ENCODE measurements around the gene ZFHX3. TPM values are rescaled to one million over a fixed set of nuclear protein-coding genes. Genes with fewer than 3 reads are reported as not detected.

Gene ZFHX3
- total RNA-seq, 1 experiment from 2014 or later, result 2.0 TPM

DNA sequence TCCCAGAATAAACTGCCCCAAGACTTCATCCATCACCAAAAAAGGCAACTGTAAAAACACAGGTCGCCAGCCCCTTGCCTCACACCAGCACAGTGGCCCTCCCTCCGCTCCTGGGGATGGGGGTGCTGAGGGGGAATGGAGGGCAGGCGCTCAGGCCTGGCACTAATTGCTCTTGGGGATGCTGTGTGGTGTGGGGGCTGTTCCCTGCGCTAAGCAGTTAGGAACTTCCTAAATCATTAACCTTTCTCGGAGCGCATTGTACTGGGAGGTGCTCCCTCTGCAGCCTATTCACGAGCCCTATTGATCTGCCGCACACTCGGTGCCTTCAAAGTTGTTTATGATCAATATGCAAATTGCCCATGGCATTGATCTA is 199.9 kb downstream of the ZFHX3 start:
- DNase-seq (ENCODE audit: low read depth), result no peak

DNA sequence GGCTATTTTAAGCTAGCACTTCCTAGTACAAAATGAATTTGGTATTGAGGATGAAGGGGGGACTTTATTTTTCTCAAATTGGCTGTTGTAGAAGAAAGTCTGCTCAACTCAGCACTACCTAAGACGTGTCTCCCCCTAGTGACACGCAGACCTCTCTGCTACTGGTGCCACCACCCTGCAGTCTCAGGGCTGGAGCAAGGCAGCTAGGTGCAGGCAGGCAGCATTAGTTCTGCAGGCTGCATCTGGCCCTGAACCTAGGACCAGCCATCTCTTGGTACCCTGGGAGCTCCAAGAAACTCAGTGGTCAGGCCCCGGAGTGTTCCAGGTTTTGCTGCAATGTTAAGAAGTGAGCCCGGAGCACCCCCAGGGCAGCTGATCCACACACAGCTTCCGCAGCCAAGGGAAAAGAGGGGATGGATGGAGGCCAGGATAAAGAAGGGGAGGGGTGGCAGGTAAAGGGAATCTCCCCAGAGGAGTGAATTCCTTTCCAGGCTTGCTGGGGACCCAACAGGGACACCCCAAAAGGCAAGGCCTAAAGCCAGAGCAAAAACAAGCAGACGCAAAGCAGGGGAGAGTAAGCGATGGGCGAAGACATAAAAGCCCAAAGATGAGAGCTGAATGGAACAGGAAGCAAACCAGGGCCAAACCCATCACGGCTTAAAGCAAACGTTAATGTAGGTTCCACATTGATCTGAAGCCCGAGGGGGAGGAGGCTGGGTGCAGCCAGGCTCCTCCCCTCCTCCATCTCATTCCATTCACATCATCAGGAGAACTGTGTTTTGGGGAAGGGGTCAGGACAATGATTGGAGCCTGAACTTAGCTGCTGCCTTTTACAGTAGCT is 200.5 kb downstream of the ZFHX3 start:
- peak; percentile 25 for DNase-seq (ENCODE audit: low read depth)

DNA sequence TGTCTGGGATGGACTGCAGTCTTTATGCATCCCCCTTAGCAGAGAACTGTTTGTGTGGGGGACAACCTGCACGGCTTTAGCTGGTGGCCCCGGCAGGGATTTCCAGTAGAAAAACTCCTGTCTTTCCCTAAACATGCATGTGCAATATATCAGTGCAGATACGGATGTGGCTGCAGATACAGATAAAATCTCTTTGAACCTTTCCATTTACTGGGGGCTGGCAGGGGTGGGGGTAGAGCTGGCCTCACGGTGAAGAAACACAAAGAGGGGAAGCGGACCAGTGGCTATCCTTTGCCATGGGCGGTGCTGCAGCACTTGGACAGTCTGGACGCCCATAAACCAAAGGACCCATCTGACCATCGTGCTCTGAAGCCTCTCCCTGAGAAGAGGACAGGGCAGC is 201.3 kb downstream of the ZFHX3 start:
- DNase-seq (ENCODE audit: low read depth), result no peak

DNA sequence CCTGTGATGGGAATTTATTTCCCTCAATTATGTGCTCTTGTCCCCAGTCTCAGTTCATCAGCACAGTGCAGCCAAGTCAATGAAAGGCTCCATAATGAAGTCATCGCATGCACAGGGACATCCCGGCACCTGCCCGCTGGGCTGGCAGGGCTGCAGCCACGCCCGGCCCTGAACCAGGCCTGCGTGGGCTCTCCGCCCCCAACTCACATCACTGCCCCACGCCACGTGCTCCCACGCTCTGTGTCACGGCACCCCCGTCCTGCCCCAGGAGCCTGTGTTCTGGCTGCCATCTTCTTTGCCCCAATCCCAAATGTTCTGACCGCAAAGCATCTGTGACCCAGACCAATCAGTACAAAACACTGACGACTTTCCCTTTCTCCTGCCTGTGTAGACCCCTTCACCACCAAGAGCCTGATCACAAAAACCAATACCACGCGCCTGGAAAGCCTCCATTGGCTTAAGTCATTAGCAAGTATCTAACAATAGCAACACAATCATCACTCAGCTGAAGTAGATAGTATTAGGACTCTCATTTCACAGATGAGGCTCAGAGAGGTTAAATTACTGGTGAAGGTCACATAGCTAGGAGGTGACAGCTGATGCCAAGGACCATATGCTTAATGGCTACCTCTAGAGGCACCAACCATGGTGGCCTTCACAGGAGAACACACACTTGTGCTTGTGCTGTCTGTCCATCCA is 202.5 kb downstream of the ZFHX3 start:
- no peak for DNase-seq (ENCODE audit: low read depth)

DNA sequence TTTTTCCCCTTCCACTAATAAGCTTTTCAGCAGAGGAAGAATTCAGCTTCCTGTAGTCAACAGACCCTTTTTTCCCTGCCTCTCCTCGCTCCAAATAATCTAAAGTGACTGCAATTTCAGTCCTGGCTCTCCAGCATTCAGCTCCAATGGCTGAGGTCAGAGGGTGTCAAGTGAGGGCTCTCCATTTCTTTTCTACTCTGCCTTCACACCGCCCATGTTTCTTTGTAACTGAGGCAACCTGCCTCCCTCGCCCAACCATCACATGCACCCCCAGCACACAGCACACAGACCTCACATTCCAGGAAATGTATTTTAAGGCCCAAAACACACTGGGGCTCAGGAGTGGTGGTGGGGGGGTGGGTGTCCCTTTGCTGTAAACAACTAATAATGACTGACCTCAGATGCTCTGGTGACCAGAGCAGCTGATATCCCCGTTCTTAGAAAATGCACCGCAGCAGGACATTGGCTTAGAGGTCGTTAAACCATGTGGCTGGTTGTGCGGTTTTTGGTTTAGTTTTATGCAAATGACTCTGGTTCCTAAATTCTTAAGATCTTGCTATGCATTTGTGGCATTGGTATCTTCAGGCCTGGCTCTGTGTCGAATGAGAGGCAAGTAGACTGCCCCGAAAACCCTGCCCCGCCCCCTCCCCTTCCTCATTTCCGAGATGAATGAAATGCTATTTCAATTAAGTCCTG is 203.6 kb downstream of the ZFHX3 start:
- no peak for DNase-seq (ENCODE audit: low read depth)

DNA sequence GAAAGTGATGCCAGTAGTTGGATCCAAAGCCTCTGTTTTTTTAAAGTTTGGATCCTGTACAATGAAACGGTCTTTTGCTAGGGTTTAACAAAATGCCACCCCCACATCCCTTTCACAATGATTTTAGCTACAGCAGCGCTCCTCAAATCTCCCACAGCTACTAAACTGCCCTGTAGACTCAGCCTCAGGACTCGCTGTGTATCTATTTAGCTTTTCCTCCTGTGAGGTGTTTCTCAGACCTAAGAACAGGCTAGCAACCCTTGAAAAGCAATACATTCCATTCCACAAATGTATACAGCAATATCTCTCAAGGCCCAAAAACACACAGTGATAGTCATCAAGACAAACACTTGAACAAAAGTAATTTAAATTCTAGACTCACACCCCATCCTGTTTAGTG is 206.4 kb downstream of the ZFHX3 start:
- DNase-seq (ENCODE audit: low read depth), result no peak

DNA sequence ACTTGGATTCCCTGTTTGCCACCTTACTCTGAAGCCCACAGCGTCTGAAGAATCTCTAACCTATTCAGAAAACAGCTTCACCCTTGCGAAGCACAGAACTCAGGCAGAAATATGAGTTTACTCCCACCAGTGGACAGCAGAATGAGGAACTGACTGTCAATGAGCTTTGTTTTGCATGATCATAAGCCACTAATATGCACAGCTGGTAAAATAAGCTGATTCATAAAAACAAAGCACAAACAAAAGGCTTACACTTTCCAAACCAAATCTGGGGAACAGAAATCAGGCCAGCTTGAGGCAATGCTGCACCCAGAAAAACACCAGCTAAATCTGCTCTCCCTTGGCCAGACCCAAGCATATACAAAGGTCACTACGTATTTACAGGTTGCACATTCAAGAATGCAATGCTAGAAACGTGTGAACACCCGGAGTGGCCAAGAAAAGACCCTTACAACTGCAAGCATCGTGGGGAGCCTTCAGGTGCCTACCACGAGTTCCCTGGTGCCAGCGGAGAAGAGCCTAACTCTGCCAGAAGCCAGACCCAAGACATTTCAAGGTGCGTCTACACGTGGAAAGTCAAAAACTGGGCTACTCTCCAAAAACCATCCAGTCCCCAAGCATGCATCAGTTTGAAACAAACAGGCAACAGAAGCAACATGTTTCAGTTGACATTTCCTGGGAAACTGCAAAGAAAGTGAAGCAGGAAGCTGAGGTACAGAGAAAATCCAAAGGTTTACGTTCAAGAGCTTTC is 207.1 kb downstream of the ZFHX3 start:
- no peak for DNase-seq (ENCODE audit: low read depth)

DNA sequence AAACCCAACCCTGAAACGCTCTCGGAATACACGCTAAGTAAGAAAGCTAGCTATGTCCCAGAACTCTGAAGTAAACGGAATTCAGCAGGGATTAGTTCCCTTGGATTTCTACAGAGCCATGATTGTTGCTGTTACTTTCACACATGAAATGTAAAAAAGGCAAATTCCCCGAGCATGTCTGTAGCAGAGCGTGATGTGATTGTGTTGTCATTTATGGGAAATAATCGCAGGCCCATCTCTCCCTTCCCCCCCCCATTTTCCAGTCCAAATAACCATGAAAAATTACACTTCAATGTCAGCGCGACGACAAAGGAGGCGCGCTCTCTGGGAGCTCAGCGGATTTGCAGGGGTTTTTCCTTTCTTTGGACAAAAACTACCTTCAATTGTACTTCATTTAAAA is 209.0 kb downstream of the ZFHX3 start:
- no peak for DNase-seq (ENCODE audit: low read depth)

DNA sequence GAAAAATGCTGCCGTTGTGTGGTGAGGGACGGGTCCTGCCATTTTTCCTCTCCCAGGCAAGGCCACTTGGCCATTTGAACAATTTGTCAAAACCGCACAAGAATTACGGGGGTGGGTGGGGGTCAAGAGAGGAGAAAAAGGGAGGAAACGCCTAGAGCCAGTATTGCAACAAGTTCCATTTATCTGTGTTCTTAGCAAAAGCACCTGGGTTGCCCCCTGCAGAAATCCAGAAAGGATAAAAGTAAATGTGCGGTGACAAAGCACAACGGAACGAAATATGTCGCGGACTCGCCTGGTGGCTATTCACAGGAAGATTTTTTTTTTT is 209.4 kb downstream of the ZFHX3 start:
- no peak for DNase-seq (ENCODE audit: low read depth)

DNA sequence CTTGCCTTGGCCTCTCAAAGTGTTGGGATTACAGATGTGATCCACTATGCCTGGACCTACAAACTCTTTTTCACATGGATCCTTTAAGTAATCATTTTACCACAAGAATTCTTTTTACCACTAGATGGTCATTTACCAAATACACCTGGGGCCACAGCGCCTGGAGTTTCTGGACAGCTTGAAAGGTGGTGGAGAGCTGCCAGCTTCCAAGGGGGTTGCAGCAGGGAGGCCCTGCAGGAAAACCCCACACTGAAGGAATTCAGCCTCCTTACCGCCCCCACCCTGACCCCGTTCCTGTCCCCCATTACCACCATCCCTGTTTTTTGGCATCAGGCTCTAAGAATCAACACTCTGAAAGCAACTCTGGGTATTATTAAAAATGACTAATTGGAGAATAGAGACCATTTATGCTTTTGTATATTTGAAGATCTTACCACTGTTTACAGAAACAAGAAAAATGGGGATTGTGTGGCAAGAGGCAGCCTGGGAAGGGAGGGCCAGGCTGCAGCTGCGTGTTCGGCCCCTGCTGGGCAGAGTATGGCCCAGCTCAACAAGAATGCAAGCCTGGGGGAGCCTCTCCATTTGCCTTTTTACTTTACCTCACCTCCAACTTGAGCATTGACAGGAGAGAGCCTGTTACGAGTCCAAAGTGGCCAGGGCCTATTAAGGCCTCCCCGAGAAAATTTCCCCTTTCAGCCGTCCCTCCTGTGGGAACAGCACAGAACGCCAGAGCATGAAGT is 209.9 kb downstream of the ZFHX3 start:
- DNase-seq (ENCODE audit: low read depth), result no peak

DNA sequence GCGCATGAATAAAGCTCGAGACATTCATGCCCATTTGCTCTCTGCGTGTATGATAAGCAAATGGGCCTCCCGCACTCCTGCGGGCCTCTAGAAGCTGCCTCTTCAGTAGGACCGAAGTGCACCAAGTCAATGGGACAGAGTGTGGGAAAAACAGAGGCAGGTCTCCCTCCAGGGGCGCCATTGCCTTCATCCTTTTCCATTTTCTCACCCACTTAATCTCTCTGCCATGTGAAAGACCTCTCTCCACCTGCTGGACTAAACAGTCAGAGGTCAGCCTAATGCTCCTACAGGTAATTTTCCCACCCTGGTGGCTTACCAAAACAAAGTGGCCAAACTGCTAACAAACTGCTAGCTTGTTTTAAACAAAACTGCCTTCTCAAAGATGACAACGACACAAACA is 210.9 kb downstream of the ZFHX3 start:
- no peak for DNase-seq (ENCODE audit: low read depth)

DNA sequence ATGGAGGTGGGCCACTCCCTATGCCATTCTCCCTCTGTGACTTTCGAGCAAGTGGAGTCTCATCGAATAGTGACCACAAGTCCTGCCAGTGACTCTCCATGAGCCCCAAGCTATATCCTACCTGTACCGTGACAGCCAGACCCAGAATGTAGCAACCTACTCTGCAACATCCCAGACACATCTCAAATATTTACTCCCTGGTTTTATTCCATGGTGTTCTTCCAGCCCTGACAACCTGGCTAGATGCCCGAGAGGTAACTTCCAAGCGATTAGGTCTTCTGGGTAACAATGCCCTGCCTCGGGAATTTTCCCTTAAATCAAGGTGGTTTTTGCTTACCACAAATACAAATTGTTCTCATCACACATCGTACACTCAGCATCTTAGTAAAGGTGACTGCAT is 211.7 kb downstream of the ZFHX3 start:
- DNase-seq (ENCODE audit: low read depth), result no peak

DNA sequence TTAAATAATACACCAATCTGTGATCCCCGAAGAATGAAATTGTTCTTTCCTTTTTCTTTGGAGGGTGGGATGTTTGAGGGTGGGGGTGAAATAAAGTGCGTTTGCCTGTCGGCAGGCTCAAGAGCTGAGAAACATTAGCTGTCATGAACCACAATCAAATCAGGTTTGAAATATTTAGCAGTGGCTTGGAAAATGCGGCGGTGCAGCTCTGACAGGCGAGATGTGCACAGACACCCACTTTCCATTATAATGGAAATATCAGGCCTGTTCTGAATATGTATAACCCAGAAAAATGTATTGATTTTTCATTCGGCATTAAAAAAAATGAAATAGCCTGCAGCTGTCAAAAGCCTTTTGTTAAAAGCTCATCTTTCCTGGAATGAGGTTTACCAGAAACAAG is 212.8 kb downstream of the ZFHX3 start:
- no peak for DNase-seq (ENCODE audit: low read depth)

DNA sequence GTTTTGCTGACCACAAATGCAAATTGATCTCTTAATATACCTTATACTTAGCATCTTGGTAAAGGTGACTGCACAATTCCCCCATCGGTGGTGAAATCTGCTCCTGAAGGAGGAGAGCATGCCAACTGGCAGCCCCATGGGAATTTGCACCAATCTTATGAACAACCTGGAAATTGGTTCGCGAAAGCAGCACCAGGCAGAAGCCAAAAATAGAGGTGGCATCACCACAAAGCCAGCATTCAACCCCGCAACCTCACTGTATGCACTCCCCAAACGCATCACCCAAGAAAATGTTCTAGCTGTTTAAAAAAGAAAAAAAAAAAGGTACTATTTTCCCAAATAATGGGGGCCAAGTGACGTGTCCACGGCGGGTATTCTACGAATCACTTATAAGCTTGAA is 213.4 kb downstream of the ZFHX3 start:
- DNase-seq (ENCODE audit: low read depth), result no peak

DNA sequence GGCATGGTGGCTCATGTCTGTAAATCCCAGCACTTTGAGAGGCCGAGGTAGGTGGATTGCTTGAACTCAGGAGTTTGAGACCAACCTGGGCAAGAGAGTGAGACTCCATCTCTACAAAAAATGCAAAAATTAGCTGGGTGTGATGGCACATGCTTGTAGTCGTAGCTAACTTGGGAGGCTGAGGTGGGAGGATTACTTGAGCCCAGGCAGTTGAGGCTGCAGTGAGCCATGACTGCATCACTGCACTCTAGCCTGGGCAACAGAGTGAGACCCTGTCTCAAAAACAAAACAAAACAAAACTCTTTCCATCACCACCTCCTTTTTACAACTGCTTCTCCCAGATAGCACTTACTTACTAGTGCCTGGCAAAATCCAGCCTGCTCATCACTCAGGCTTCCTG is 214.0 kb downstream of the ZFHX3 start:
- no peak for DNase-seq (ENCODE audit: low read depth)

DNA sequence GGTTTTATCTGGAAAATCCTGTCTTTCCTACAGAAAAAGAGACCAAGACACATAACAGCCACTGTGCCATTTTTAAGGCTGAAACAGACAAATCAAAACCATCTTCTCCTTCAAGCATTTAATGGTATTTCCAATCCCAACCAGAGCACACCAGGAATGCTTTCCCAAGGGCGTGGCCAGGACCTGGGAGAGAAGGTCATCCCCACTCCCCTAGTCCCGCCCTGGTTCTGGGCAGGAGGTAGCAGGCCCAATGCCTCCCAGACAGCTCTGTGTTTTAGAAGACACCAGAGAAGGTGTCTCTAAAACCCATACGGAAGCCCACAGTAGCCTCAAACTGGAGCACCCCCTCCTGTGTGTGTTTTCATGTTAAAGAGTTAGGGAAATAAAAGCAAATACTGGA is 214.4 kb downstream of the ZFHX3 start:
- no peak for DNase-seq (ENCODE audit: low read depth)

DNA sequence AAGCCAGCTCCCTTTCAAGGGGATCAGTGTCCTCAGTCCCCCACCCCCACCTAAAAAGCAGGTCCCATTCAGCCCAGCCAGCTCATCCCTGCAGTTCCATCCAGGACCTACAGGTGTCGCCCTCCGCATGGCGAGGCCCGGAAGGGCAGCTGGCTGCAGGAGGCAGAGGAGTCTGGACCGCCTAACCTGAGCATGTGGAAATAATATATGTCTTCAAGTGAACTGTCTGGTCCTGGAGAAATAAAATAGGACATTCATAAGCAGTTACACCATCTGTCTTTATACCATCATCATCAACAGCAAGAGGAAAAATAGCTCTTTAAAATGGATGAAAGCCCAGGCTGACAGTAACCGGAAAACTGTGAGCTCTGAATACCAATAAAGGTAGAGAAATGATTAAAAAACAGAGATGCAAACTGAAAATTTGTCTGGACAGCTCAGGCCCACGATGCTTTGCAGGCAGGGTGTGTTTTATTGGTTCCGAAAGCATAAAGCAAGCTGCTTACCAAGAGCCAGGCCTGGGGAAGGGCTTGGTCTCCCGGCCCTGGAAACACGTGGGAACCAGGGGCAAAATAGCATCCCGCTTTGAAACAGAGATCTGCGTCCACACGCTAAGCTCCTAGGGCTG is 215.2 kb downstream of the ZFHX3 start:
- peak; percentile 75 for DNase-seq (ENCODE audit: low read depth)

DNA sequence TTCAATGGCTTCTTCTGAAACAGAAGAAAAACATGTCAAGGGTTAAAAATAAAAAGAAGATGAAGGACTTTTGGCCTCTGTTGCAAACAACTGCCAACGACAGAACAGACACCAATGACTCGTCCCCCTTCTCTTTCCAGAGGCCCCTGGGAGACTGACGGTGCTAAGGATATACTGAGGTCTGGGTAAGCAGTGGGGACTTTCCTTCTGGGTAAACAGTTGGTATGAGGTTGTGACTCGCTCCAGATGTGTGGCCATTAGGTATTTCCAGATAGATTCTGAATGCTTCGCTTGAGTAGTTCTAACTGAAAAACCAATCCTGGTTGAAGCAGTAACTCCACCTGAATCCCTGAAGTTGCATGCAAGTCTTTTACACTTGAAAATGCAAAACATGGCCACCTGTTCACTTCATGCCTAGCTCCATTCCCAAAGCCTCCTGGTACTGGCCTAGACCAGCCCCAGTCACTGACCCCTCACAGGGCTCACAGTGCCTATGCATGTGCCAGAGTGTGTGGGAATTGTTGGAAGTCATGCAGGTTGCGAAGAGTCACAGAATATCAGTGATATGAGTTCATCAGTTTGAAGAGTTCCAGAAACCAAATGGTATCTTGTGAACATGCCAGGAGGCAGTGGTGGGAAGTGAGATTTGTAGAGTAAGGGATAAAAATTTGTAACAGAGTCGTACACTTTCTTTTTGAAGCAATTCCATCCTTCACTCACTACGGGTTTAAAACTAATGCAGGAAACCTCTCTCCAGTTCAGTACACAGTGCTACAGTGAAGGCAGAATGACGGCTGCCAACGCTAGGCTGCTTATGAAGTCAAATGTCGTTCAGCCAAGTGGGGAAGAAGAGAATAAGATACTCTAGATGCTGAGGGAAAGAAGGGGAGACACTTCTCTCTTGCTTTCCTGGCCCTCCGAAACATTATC is 217.8 kb downstream of the ZFHX3 start:
- DNase-seq (ENCODE audit: low read depth), result no peak

DNA sequence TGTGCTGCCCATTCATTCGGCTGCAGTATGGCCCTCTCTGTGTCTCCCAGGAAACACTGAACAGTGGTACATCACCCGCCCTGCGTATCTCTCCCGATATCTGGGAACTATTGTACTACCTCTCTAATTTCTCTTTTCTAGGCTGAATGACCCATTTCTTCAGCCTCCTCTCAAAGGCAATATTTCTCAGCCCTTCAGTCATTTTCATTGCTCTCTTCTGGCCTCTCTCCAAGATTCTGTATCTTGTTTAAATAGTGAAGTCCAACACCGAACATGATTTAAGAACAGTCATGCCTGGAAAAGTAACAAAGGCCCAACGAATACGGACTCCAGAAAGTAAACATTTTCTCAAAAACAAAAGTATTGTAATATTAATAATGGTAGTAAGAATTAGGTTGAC is 220.1 kb downstream of the ZFHX3 start:
- DNase-seq (ENCODE audit: low read depth), result no peak
